Mesothelial cell of epicardium (in vitro differentiated cells): ENCODE data around the gene MAGI1. TPM values are rescaled to one million over a fixed set of nuclear protein-coding genes. Genes with fewer than 3 reads are reported as not detected.

ENCODE experiments used
- DNase-seq, 2 experiments: peaks; one replicate each; pipeline ENCODE4 v3.0.0; 2021; ENCODE audit warnings: low spot score in 2 of 2; ENCODE audit not compliant: unreplicated experiment in 2 of 2
- H3K27ac Mint-ChIP-seq: 2 replicates; pipeline ENCODE4 v1.8.0; 2021; ENCODE audit warnings: mixed read lengths
- H3K27me3 Mint-ChIP-seq: 2 replicates; pipeline ENCODE4 v1.8.0; 2021; ENCODE audit warnings: low read depth, mixed read lengths
- H3K36me3 Mint-ChIP-seq: 2 replicates; pipeline ENCODE4 v1.8.0; 2021; ENCODE audit warnings: mixed read lengths
- H3K4me1 Mint-ChIP-seq: 2 replicates; pipeline ENCODE4 v1.8.0; 2021; ENCODE audit warnings: mixed read lengths
- H3K4me3 Mint-ChIP-seq: 2 replicates; pipeline ENCODE4 v1.8.0; 2021; ENCODE audit warnings: mild to moderate bottlenecking, moderate library complexity, mixed read lengths
- H3K9me3 Mint-ChIP-seq: 2 replicates; pipeline ENCODE4 v1.8.0; 2021; ENCODE audit warnings: mixed read lengths
- total RNA-seq: library from RNA; stranded (reverse); gene quantifications from 3 replicates; pipeline ENCODE4 v1.2.1, GENCODE V29; 2021
- TF ChIP-seq, protein P1 (sequence below): fragments of 200-600 bp; sonication (generic); IDR thresholded peaks from one replicate; pipeline ENCODE4 v1.5.0; 2021; ENCODE audit warnings: antibody characterized with exemption; ENCODE audit not compliant: unreplicated experiment

MAGI1 gene
- total RNA-seq, 1 donor from 2014 or later: 65.6 TPM

DNA sequence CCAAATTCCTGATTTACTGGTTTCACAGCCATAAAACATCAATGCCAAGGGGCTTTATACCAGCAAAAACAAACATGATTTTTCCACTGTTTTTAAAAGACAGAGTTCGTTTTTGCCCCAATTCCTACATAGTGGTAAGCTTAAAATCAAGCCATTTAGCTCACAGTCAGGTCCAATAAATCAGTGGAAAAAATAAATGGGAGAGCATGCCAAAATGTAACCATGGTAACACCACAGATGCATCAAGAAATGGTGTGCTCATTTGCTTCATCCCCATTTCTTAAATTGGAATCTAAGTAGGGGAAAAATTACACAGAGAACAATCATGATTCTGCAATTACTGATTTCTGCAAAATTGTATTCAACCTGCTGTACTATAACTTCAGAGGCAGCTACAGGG is 418.8 kb downstream of the MAGI1 start:
- Mint-ChIP-seq H3K4me1 (peaks cover 31% of the 10 kb centered on the region), H3K36me3 (peaks cover 3% of the 10 kb centered on the region), H3K9me3 (no peaks in the 10 kb centered on the region), H3K27me3 (no peaks in the 10 kb centered on the region), H3K4me3 (no peak overlapping the region), H3K27ac (peak overlapping the region; percentile 51)
- TF ChIP-seq, protein P1, sequence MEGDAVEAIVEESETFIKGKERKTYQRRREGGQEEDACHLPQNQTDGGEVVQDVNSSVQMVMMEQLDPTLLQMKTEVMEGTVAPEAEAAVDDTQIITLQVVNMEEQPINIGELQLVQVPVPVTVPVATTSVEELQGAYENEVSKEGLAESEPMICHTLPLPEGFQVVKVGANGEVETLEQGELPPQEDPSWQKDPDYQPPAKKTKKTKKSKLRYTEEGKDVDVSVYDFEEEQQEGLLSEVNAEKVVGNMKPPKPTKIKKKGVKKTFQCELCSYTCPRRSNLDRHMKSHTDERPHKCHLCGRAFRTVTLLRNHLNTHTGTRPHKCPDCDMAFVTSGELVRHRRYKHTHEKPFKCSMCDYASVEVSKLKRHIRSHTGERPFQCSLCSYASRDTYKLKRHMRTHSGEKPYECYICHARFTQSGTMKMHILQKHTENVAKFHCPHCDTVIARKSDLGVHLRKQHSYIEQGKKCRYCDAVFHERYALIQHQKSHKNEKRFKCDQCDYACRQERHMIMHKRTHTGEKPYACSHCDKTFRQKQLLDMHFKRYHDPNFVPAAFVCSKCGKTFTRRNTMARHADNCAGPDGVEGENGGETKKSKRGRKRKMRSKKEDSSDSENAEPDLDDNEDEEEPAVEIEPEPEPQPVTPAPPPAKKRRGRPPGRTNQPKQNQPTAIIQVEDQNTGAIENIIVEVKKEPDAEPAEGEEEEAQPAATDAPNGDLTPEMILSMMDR: no peak
- no peak for DNase-seq

DNA sequence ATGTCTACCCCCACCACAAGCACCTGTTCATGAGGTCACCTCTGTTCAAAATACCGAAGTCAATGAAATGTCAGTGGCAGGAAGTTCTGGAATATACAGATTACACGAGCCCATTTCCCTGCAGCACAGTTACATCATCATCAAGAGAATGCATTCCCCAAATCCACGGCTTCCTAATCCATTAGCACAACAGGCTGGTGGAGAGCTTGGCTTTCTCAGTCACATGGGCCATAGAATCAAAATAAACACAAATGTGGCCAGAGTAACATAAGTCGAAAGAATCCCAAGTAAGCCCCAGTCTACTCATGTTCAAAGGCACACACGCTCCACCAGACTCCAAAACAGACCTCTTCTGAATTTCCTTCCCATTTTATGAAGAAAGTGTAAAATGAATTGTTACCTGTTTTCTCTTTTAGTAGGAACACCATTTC is 419.3 kb downstream of the MAGI1 start:
- DNase-seq: no peak
- Mint-ChIP-seq H3K27ac (peak overlapping the region; percentile 51), H3K4me3 (no peak overlapping the region), H3K9me3 (no peaks in the 10 kb centered on the region), H3K27me3 (no peaks in the 10 kb centered on the region), H3K4me1 (peaks cover 31% of the 10 kb centered on the region), H3K36me3 (peaks cover 3% of the 10 kb centered on the region)
- TF ChIP-seq, protein P1: no peak

DNA sequence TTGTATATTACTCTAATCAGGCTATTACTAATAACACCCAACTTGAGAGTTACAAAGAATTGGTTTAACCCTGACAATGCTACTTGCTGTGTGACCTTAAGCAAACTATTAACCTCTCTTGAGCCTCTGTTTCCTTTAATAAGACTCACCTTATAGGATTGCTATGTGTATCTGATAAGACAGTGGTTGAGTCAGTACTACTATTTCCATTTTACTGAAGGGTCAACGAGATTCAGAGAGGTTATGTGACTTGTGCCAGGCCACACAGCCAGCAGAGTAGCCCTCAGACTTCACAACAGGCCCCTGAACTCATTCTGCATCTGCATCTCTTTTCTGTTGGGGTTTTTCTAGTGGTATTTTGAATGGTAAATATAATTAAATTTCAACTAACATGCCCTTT is 420.1 kb downstream of the MAGI1 start:
- Mint-ChIP-seq H3K27ac (no peak overlapping the region), H3K27me3 (no peaks in the 10 kb centered on the region)

DNA sequence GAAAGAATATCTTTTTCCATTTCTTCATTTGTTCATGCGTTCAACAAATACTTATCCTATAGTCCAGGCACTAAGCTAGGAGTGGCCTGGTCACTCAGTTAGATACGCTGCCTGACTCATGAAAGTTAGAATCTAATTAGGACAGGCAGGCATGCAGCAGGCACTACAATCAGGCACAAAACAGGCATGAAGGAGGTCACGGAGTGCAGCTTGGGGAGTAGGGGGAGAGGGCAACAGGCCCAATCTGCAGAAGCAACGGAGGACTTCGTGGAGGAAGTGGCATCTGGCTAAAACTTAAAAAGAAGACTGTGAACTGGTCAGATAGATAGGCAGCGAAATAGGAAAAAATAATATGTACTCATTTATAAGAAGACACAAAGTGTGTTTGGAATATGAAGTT is 420.9 kb downstream of the MAGI1 start:
- Mint-ChIP-seq H3K27ac (peak overlapping the region; percentile 16), H3K36me3 (peaks cover 3% of the 10 kb centered on the region)
- TF ChIP-seq, protein P1: no peak

More for the DNA sequence above, 420.1 kb downstream of the MAGI1 start:
- Mint-ChIP-seq H3K4me1 (peaks cover 31% of the 10 kb centered on the region), H3K4me3 (no peak overlapping the region), H3K9me3 (no peaks in the 10 kb centered on the region), H3K36me3 (peaks cover 3% of the 10 kb centered on the region)
- TF ChIP-seq, protein P1: no peak
- DNase-seq: no peak

DNA sequence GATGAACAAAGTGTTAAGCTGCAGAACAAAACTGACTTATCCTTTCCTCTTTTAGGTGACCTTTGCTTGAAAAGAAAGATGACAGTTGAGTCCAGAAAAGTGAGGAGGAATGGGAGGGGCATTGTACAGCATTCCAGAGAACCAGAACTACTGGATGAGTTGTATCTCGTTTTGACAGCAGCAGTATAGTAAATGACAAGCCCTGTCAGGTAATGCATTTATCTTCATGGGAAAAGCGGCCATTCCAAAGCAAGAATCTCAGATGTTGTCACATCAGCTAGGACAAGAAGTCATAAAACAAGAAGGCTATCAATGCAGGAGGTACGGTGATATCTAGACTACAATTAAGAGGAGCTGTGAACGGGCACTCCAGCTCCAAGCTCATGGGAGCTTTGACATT is 421.5 kb downstream of the MAGI1 start:
- H3K9me3 Mint-ChIP-seq: no peaks in the 10 kb centered on the region
- peaks cover 3% of the 10 kb centered on the region for H3K36me3 Mint-ChIP-seq
- H3K4me3 Mint-ChIP-seq: no peak overlapping the region
- H3K27me3 Mint-ChIP-seq: no peaks in the 10 kb centered on the region
- peak overlapping the region; percentile 22 for H3K27ac Mint-ChIP-seq
- TF ChIP-seq, protein P1: no peak
- peaks cover 31% of the 10 kb centered on the region for H3K4me1 Mint-ChIP-seq
- DNase-seq: no peak

More for the DNA sequence above, 420.9 kb downstream of the MAGI1 start:
- Mint-ChIP-seq H3K4me1 (peaks cover 31% of the 10 kb centered on the region), H3K9me3 (no peaks in the 10 kb centered on the region), H3K4me3 (no peak overlapping the region), H3K27me3 (no peaks in the 10 kb centered on the region)
- no peak for DNase-seq

DNA sequence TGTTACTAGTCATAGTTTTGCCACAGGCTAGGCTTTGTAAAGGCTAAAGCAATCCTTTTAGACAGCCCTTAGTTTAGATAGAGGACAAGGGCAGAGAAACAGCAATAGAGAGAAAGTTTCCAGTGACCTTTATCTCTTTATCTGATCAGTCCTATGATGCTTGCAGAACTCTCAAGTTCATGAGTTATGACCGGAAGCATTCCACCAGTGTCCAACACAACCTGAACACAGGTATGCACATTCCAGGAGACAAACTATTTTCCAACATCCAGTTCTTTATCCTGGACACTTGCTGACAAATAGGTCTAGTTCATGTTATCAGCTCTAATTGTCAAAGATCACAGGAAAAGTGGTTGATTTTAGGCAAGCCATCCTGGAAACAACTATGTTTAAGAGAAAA is 422.2 kb downstream of the MAGI1 start:
- Mint-ChIP-seq H3K4me3 (no peak overlapping the region), H3K27ac (no peak overlapping the region), H3K4me1 (peaks cover 31% of the 10 kb centered on the region), H3K27me3 (no peaks in the 10 kb centered on the region), H3K36me3 (no peaks in the 10 kb centered on the region), H3K9me3 (no peaks in the 10 kb centered on the region)
- DNase-seq: no peak
- TF ChIP-seq, protein P1: no peak
